CD4-positive, alpha-beta T cell (primary cell): Measurements from ENCODE around the gene RPS14. TPM values are rescaled to one million over a fixed set of nuclear protein-coding genes. Genes with fewer than 3 reads are reported as not detected.

Experiments
- ATAC-seq: fragments of 200-7000 bp; cut with Tn5 transposase; one replicate; pipeline ENCODE4 v1.10.0; 2022; ENCODE audit warnings: mild to moderate bottlenecking; ENCODE audit not compliant: poor library complexity
- CTCF ChIA-PET: fragments of 350-600 bp; sonication (Branson Sonifier 250); formaldehyde crosslinking; loops from one replicate; lab custom pipeline; 2021; ENCODE audit warnings: antibody characterized with exemption, inconsistent platforms; lab: Charles Lee
- POLR2A ChIA-PET: fragments of 350-600 bp; sonication (Branson Sonifier 250); formaldehyde crosslinking; loops from one replicate; lab custom pipeline; 2021; ENCODE audit warnings: antibody characterized with exemption, inconsistent platforms; lab: Charles Lee
- DNase-seq, 14 experiments: peaks; one replicate each; pipeline ENCODE4 v3.0.0-alpha.2; 2013 to 2020; ENCODE audit warnings: mixed read lengths in 2 of 14
- H3K27ac ChIP-seq, 2 donors: one replicate each; pipeline versions ENCODE4 v1.5.1 to v1.7.0; 2013; ENCODE audit warnings: low read length in 2 of 2, low read depth in 1 of 2, mild to moderate bottlenecking in 1 of 2
- H3K27me3 ChIP-seq, 2 experiments: 1 replicate in 1 of 2; 2 replicates in 1 of 2; pipeline versions ENCODE4 v1.6.1 to v1.7.0; 2013; ENCODE audit warnings: low read length in 2 of 2, control low read depth in 1 of 2, mild to moderate bottlenecking in 1 of 2, moderate library complexity in 1 of 2; ENCODE audit not compliant: insufficient read depth in 2 of 2, control insufficient read depth in 1 of 2
- H3K36me3 ChIP-seq: one replicate; pipeline ENCODE4 v1.6.1; 2013; ENCODE audit warnings: low read length, control low read depth; ENCODE audit not compliant: insufficient read depth
- H3K4me1 ChIP-seq: one replicate; pipeline ENCODE4 v1.6.1; 2013; ENCODE audit warnings: low read length, control low read depth; ENCODE audit not compliant: insufficient read depth
- H3K4me3 ChIP-seq: one replicate; pipeline ENCODE4 v1.5.1; 2013; ENCODE audit warnings: mild to moderate bottlenecking, low read length, moderate library complexity
- H3K9me3 ChIP-seq, 2 experiments: 1 replicate in 1 of 2; 2 replicates in 1 of 2; pipeline versions ENCODE4 v1.6.1 to v1.7.0; 2013; ENCODE audit warnings: low read length in 2 of 2, mild to moderate bottlenecking in 2 of 2, control low read depth in 1 of 2, moderate library complexity in 1 of 2; ENCODE audit not compliant: control insufficient read depth in 1 of 2, insufficient read depth in 1 of 2
- H3K27ac Mint-ChIP-seq: one replicate; pipeline ENCODE4 v1.8.0; 2020; ENCODE audit warnings: mixed read lengths
- H3K27me3 Mint-ChIP-seq: one replicate; pipeline ENCODE4 v1.8.0; 2021; ENCODE audit warnings: mixed read lengths
- H3K36me3 Mint-ChIP-seq: one replicate; pipeline ENCODE4 v1.8.0; 2021; ENCODE audit warnings: low read depth, mixed read lengths
- H3K4me1 Mint-ChIP-seq: one replicate; pipeline ENCODE4 v1.8.0; 2021; ENCODE audit warnings: low read depth, mixed read lengths
- H3K4me3 Mint-ChIP-seq: one replicate; pipeline ENCODE4 v1.8.0; 2020; ENCODE audit warnings: mild to moderate bottlenecking, mixed read lengths
- H3K9me3 Mint-ChIP-seq: one replicate; pipeline ENCODE4 v1.8.0; 2020; ENCODE audit warnings: mixed read lengths
- CTCF ChIP-seq: fragments of 200-600 bp; IDR thresholded peaks from one replicate; pipeline ENCODE4 v1.8.0; 2022; ENCODE audit warnings: antibody characterized with exemption, mild to moderate bottlenecking
- intact Hi-C, 2 experiments: fragments of 100-400 bp; cut with DNase I in 1 of 2; cut with micrococcal nuclease in 1 of 2; formaldehyde crosslinking; loops; one replicate each; pipeline versions ENCODE4 v1.15.1 to v1.9.0; 2023 to 2025; cut with DNase I, micrococcal nuclease
- total RNA-seq, 174 experiments: library from RNA in 2 of 174; stranded (reverse) in 2 of 174; gene quantifications; one replicate each; pipeline ENCODE4 v1.2.3 and lab custom pipeline; 2021 to 2026

Gene RPS14
- total RNA-seq, 2 experiments from 2014 or later = 5,224 to 5,317 TPM

GRCh38 chr5:150447188-150447587 is 2.4 kb downstream of the RPS14 start:
- Mint-ChIP-seq H3K4me1 (peaks cover 47% of the 10 kb centered on the region), H3K27ac (peak overlapping the region; percentile 98), H3K27me3 (no peaks in the 10 kb centered on the region), H3K9me3 (peaks cover 2% of the 10 kb centered on the region), H3K36me3 (peaks cover 74% of the 10 kb centered on the region), H3K4me3 (peak overlapping the region; percentile 38)
- H3K4me3 ChIP-seq = no peak overlapping the region
- ChIA-PET POLR2A (interaction anchor here (1.4 kb wide), 2 partner anchors 34 to 37 kb away, joined by 3 to 4 read pairs; partner anchors contain the start of gene CD74), CTCF (no interaction called here)
- H3K27me3 ChIP-seq = no peaks in the 10 kb centered on the region
- H3K4me1 ChIP-seq = peaks cover 36% of the 10 kb centered on the region
- no peaks in the 10 kb centered on the region for H3K9me3 ChIP-seq
- ATAC-seq (no peak), DNase-seq (no peak)
- H3K36me3 ChIP-seq = peaks cover 60% of the 10 kb centered on the region
- TF ChIP-seq CTCF = no peak
- intact Hi-C loops = loop anchor here in 1 of 2 experiments (1.0 to 5.0 kb wide), 2 partner anchors 34 to 310 kb away; partner anchors contain the start of gene DCTN4
- H3K27ac ChIP-seq = no peak overlapping the region

- no peak for DNase-seq
- Mint-ChIP-seq H3K9me3 (peaks cover 2% of the 10 kb centered on the region), H3K4me1 (peaks cover 47% of the 10 kb centered on the region), H3K4me3 (peak overlapping the region; percentile 38), H3K36me3 (peaks cover 79% of the 10 kb centered on the region), H3K27ac (peak overlapping the region; percentile 70), H3K27me3 (no peaks in the 10 kb centered on the region)
- CTCF ChIA-PET = interaction anchor here (2.0 kb wide), 1 partner anchor 10 kb away, joined by 6 read pairs; no protein-coding TSS in a partner anchor
- Histone ChIP-seq H3K27me3 (no peaks in the 10 kb centered on the region), H3K9me3 (no peaks in the 10 kb centered on the region), H3K4me3 (no peak overlapping the region), H3K4me1 (peaks cover 36% of the 10 kb centered on the region), H3K36me3 (peaks cover 66% of the 10 kb centered on the region), H3K27ac (peak overlapping the region in 1 of 2 donors; percentile 18)
- intact Hi-C loops = loop anchor here in 1 of 2 experiments (5.0 kb wide), 1 partner anchor 311 kb away; the partner anchor contains the start of gene DCTN4
- POLR2A ChIA-PET = interaction anchor here (1.4 to 2.4 kb wide), 2 partner anchors 34 to 36 kb away, joined by 3 to 7 read pairs; partner anchors contain the start of gene CD74
- TF ChIP-seq CTCF = no peak
- ATAC-seq = no peak
These were observed 3.0 kb downstream of the RPS14 start for GRCh38 chr5:150446583-150446982.

- H3K36me3 ChIP-seq = peaks cover 66% of the 10 kb centered on the region
These were observed 3.5 kb downstream of the RPS14 start for GRCh38 chr5:150446088-150446487.

More at GRCh38 chr5:150446088-150446487, 3.5 kb downstream of the RPS14 start:
- H3K36me3 Mint-ChIP-seq = peaks cover 84% of the 10 kb centered on the region
- Histone ChIP-seq H3K27ac (no peak overlapping the region), H3K9me3 (no peaks in the 10 kb centered on the region), H3K4me3 (no peak overlapping the region), H3K4me1 (peaks cover 36% of the 10 kb centered on the region), H3K27me3 (no peaks in the 10 kb centered on the region)
- H3K4me1 Mint-ChIP-seq = peaks cover 47% of the 10 kb centered on the region
- intact Hi-C loops = loop anchor here in 1 of 2 experiments (5.0 kb wide), 1 partner anchor 311 kb away; the partner anchor contains the start of gene DCTN4
- no peaks in the 10 kb centered on the region for H3K27me3 Mint-ChIP-seq
- H3K9me3 Mint-ChIP-seq = peaks cover 2% of the 10 kb centered on the region
- TF ChIP-seq CTCF = no peak
- ATAC-seq = no peak
- DNase-seq = no peak
- peak overlapping the region; percentile 70 for H3K27ac Mint-ChIP-seq
- H3K4me3 Mint-ChIP-seq = peak overlapping the region; percentile 35
- ChIA-PET POLR2A (interaction anchor here (2.4 kb wide), 1 partner anchor 33 kb away, joined by 7 read pairs; the partner anchor contains the start of gene CD74), CTCF (interaction anchor here (2.0 kb wide), 1 partner anchor 10 kb away, joined by 6 read pairs; no protein-coding TSS in a partner anchor)
